Activated T-helper 1 cell treated with anti-CD3 and anti-CD28 coated beads, Interleukin-2, amount 50 U/mL, for 16 hours (primary cell): ENCODE measurements around the gene HP1BP3.
"Not testable (repeated sequence)": the region's sequence is repeated elsewhere in the genome, so short reads cannot be mapped to it uniquely, and the experiment has no call there.

Source experiments
- DNase-seq, 2 donors: peaks; one replicate each; pipeline ENCODE4 v3.0.0-alpha.2; 2020; ENCODE audit warnings: low read depth in 1 of 2, low spot score in 1 of 2

Gene HP1BP3

DNA sequence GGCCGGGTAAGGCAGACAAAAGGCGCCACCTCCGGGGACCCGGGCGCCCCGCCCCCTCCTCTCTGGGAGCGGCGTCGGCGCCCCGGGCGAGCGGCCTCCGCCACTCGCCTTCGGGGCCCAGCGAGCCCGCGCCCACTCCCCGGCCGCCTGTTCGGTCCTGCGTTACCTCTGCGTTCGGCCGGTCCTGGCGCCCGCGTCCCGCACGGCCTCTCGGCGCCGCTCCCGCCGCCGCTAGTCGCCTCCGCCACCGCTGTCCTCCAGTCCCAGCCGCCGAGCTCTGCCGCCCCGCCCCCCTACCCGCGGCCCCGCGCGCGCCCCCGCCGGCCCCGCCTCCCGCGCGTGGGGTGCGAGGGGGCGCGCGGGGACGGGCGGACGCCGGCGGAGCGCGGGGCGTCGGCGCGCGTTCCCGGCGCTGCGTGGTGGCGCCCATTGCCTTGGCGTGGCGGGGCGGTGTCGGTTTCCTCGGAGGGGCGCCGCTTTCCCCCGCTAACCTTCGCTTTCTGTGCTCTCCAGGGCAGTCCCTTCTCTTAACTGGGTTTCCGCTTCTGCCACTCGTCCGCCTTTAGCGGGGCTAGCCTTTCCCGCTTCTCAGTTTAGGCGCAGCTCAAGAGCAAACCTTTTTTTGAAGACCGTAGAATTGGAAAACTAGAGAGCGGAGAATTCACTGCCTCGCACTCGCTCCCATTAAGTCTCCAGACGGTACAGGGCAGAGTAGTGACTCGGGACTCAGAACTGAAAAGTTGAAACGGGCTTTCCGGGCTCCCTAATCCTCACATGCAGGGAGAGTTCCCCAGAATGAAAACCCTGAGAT lies at the start of gene HP1BP3:
Gene HP1BP3, minus strand, starts transcription at position 279 of the 811 bp plus-strand sequence. CDS start 6,867 bp downstream, outside the sequence.
- peak; percentile 71 to 78 for DNase-seq

- no peak for DNase-seq
Measured at GRCh38 chr1:20836230-20836629, 49.1 kb upstream of the HP1BP3 start.

DNA sequence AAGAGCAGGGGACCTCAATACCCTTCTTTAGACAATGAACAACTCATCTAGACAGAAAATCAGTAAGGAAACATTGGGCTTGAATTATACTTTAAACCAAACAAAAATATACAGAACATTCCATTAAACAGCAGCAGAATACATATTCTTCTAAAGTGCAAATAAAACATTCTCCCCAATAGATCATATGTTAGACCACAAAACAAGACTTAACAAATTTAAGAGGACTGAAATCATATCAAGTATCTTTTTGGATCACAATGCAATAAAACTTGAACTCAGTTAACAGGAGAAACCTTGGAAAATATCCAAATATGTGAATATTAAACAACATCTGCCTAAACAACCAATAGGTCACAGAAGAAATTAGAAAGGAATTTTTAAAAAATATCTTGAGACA lies 47.7 kb upstream of the HP1BP3 start:
- no peak for DNase-seq

- no peak for DNase-seq
Measured at GRCh38 chr1:20834192-20834591, 47.1 kb upstream of the HP1BP3 start.

DNA sequence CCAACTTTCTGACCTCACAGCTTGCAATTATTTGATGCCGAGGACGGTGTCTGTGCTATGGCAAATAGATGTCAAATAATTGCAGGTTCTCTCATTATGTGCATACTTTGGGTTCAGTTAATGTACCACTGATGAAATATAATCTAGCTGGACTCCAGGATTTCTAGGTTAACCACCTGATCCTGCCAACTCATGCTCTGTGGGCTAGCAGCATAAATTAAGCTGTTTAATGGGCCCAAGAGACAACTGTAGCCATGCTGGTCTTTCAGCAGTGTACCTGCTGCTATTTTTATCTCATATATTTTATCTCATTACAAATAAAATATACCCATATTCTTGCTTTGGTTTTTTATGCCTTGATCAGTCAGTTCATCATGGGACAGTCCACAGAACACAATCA lies 43.3 kb upstream of the HP1BP3 start:
- no peak for DNase-seq

DNA sequence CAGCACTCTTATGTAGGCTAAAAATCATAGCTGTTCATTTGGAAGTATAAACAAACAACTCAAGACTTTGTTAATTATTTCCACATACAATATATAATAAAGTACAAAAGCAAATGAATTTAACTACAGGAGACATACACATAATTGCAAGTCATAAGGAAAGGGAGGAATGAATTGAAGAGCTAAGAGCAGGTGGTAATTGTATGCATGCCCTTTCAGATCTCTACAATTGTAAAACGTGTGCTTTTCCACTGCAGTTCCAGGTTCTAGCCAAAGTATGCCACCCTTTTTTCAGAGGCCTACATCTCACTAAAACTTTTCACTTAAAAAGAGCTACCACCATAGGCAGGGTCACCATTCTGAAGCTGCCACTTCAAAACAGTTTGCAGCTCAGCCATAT lies 42.8 kb upstream of the HP1BP3 start:
- no peak for DNase-seq

- DNase-seq = no peak
Measured at GRCh38 chr1:20829531-20829930, 42.4 kb upstream of the HP1BP3 start.

GRCh38 chr1:20823845-20824244 lies 36.7 kb upstream of the HP1BP3 start:
- no peak for DNase-seq

DNA sequence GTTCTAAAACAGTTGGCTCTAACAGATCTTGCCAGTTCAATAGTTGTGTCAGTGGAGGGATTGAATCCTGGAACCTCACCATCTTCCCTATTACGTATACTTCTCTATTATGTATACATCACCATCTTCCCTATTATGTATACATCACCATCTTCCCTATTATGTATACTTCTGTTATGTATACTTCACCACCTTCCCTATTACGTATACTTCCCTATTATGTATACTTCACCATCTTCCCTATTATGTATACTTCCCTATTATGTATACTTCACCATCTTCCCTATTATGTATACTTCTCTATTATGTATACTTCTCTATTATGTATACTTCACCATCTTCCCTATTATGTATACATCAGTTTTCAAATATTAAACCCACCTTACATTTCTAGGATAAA lies 34.4 kb upstream of the HP1BP3 start:
- no peak for DNase-seq

GRCh38 chr1:20819818-20820217 lies 32.7 kb upstream of the HP1BP3 start:
- DNase-seq = no peak

GRCh38 chr1:20814534-20814871 lies 27.4 kb upstream of the HP1BP3 start:
- no peak for DNase-seq

GRCh38 chr1:20811916-20812315 lies 24.8 kb upstream of the HP1BP3 start:
- DNase-seq = no peak

DNA sequence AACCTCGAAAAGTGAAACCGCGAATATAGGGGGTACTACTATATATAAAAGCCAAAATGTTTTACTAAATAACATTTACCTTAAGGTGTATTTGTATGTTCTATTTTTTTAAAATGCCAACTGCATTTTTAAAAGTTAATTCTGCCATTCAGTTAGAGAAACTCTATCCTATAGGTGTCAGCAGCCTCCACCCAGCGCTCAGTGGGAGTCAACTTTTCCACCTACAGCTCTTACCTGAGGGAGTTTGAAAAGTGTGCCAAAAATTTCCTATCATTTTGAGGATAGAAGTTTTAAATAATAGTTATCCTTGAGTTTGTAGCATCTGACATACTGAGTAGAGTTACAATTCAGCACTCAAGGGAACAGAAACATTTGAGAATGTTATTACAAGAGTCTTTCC lies 6.1 kb upstream of the HP1BP3 start:
- DNase-seq = no peak

- no peak for DNase-seq
Measured at GRCh38 chr1:20792196-20792595, 5.1 kb upstream of the HP1BP3 start.

DNA sequence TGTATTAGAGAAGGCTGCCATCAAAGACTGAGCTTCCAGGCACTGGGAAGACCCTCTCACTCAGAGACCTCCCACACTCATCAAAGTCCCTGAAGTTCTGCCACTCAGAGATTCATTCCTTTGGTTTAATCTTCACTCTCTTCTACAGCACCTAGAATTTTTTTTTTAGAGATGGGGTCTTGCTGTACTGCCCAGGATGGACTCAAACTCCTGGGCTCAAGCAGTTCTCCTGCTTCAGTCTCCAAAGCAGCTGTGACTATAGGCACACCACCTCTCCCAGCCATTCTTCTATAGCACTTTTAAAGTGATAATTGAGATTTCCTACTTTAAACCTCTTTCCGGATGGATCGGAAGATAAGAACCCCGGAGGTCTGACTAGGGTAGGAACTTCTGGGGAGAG lies 3.7 kb upstream of the HP1BP3 start:
- DNase-seq = no peak

DNA sequence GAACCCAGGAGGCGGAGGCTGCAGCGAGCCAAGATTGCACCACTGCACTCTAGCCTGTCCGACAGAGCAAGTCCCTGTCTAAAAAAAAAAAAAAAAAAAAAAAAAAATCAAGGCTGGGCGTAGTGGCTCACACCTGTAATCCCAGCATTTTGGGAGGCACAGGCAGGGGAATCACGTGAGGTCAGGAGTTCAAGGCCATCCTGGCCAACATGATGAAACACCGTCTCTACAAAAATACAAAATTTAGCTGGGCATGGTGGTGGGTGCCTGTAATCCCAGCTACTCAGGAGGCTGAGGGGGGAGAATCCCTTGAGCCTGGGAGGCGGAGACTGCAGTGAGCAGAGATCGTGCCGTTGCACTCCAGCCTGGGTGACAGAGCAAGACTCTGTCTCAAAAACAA lies 2.5 kb upstream of the HP1BP3 start:
- DNase-seq = not testable (repeated sequence)

DNA sequence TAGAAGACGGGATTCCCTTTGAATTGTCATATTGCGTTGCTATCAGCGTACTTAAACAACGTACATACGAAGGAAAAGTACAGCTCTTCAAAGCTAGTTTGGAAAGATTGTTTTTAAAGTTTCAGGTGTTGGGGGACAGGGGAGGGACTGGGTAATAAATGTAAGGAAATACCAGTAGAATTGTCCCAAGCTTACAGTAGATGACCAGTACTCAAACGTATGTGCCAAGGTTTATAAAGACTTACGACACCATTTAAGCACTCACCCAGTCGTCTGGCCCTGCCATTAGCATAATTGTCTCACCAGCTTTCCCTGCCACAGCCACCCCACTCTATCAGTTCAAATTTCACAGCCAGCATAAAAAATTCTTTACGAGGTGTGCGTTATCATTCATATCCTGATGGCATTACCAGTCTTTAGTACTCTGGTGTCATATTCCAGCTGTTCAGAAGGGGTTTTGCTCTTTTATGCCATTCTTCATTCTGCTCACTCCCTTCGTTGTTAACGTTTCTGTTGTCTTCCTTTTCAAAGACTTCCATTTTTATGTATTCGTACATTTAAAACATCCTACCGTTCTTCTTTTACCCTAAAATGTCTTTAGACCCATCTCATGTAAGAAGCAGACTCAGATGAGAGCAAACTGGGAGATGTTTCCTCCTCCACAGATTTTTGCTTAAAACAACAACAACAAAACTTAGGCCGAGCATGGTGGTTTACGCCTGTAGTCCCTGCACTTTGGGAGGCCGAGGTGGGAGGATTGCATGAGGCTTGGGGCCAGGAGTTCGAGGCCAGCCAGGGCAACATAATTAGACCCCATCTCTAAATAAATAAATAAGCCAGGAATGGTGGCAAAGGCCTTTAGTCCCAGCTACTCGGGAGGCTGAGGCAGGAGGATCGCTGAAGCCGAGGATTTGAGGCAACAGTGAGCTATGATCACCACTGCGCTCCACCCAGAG lies 1.0 kb upstream of the HP1BP3 start:
- no peak for DNase-seq

DNA sequence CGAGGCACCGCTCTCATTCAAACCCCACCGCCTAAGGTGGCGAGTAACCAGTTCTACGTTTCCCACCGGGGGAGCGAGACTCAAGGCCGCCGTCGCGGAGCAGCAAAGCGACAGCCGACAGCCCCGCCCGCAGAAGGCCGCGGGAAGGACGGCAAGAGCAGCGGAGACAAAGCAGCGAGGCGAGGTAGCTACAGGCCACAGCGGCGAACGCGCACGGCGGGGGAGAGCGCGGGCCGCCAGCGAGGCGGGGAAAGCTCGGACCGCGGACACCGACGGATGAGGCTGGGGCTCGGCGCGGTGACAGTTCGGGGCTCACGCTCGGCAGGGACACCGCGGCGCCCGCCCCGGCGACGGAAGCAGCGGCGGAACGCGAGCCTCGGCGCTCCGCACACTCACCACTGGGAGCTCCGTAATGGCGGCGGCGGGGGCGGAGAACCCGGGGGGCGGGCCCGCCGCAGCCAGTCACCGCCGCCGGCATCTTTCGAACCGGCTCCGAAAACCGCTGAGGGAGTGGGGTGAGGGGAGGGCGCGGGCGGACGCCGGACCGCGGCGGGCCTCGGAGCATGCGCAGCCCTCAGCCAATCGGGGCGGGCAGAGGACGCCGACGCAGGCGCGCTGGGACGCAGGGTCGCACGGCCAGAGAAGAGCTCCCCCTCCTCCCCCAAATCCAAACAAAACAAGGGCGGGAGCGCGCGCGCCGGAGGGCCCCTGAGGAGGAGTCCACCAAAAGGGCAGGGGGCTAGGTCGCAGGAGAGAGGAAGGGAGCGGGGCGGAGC lies 666 bp downstream of the HP1BP3 start:
- DNase-seq = peak; percentile 91 to 96

GRCh38 chr1:20785907-20786252 lies 1.2 kb downstream of the HP1BP3 start:
- no peak for DNase-seq

- no peak for DNase-seq
Measured at GRCh38 chr1:20775700-20776099, 11.4 kb downstream of the HP1BP3 start.

DNA sequence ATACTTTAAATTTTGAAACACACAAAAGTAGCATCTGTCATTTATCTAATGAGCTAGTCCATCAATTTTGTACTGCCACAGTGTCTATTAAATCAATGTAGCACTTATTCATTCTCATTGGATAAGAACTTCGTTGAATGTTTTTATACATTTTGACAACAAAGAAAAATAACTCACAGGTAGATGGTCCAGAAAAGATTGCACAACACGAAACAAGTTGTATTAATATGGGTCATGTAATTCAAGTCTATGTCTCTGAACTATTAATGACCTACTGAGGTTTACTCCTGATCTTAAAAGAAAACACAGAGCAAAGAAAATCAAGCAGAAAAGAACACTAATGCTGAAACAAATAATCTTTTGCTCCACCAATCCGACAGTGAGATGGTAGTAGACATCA lies 15.3 kb downstream of the HP1BP3 start:
- no peak for DNase-seq
